Activated CD8-positive, alpha-beta memory T cell treated with anti-CD3 and anti-CD28 coated beads, Interleukin-2, amount 50 U/mL, for 24 hours (primary cell): ENCODE results near the gene LAMB4.

Experiments
- DNase-seq: peaks from one replicate; pipeline ENCODE4 v3.0.0-alpha.2; 2020; ENCODE audit errors: extremely low read depth

LAMB4 gene

GRCh38 chr7:108142180-108142579 is 12.0 kb upstream of the LAMB4 start:
- DNase-seq = no peak

GRCh38 chr7:108140671-108141070 is 10.5 kb upstream of the LAMB4 start:
- DNase-seq = no peak

GRCh38 chr7:108138911-108139310 is 8.8 kb upstream of the LAMB4 start:
- DNase-seq = no peak

GRCh38 chr7:108137993-108138392 is 7.8 kb upstream of the LAMB4 start:
- no peak for DNase-seq

- DNase-seq = no peak
Observed at GRCh38 chr7:108137040-108137439, 6.9 kb upstream of the LAMB4 start.

- DNase-seq = no peak
Observed at GRCh38 chr7:108136191-108136688, 6.1 kb upstream of the LAMB4 start.

- DNase-seq = no peak
Observed at GRCh38 chr7:108135446-108136190, 5.5 kb upstream of the LAMB4 start.

GRCh38 chr7:108134486-108134885 is 4.3 kb upstream of the LAMB4 start:
- no peak for DNase-seq

- DNase-seq = no peak
Observed at GRCh38 chr7:108132551-108133265, 2.5 kb upstream of the LAMB4 start.

GRCh38 chr7:108129018-108129965 is 869 bp downstream of the LAMB4 start:
- no peak for DNase-seq

- DNase-seq = no peak
Observed at GRCh38 chr7:108128514-108128913, 1.6 kb downstream of the LAMB4 start.

- no peak for DNase-seq
Observed at GRCh38 chr7:108127461-108127860, 2.7 kb downstream of the LAMB4 start.

GRCh38 chr7:108124820-108125219 is 5.3 kb downstream of the LAMB4 start:
- DNase-seq = no peak

GRCh38 chr7:108122181-108122580 is 8.0 kb downstream of the LAMB4 start:
- no peak for DNase-seq

- no peak for DNase-seq
Observed at GRCh38 chr7:108120933-108121332, 9.2 kb downstream of the LAMB4 start.

- DNase-seq = no peak
Observed at GRCh38 chr7:108120196-108120595, 10.0 kb downstream of the LAMB4 start.

- no peak for DNase-seq
Observed at GRCh38 chr7:108118959-108119358, 11.2 kb downstream of the LAMB4 start.

GRCh38 chr7:108114117-108114841 is 15.9 kb downstream of the LAMB4 start:
- DNase-seq = no peak

- DNase-seq = no peak
Observed at GRCh38 chr7:108112683-108113082, 17.5 kb downstream of the LAMB4 start.

GRCh38 chr7:108109221-108109908 is 20.8 kb downstream of the LAMB4 start:
- no peak for DNase-seq

- DNase-seq = no peak
Observed at GRCh38 chr7:108108131-108108530, 22.0 kb downstream of the LAMB4 start.
